ENCODE results near the gene PDE4A. TPM values are rescaled to one million over a fixed set of nuclear protein-coding genes. Genes with fewer than 3 reads are reported as not detected.

The PDE4A gene
- total RNA-seq, 2 experiments from 2014 or later: 10.6 to 11.4 TPM

- Mint-ChIP-seq H3K9me3 (no peaks in the 10 kb centered on the region), H3K27ac (peak overlapping the region; percentile 71), H3K27me3 (peaks cover 38% of the 10 kb centered on the region), H3K4me3 (peak overlapping the region; percentile 71), H3K36me3 (peaks cover 3% of the 10 kb centered on the region), H3K4me1 (peaks cover 48% of the 10 kb centered on the region)
- DNase-seq: peak; percentile 93
Measured at GRCh38 chr19:10416380-10417257, 3.7 kb upstream of the PDE4A start.

GRCh38 chr19:10417541-10418234 is 2.6 kb upstream of the PDE4A start:
- Mint-ChIP-seq H3K9me3 (no peaks in the 10 kb centered on the region), H3K27me3 (peaks cover 48% of the 10 kb centered on the region), H3K36me3 (peaks cover 3% of the 10 kb centered on the region), H3K4me3 (peak overlapping the region; percentile 70), H3K27ac (no peak overlapping the region), H3K4me1 (peaks cover 47% of the 10 kb centered on the region)
- DNase-seq: no peak

- H3K36me3 Mint-ChIP-seq: peaks cover 3% of the 10 kb centered on the region
- H3K4me1 Mint-ChIP-seq: peaks cover 46% of the 10 kb centered on the region
- H3K4me3 Mint-ChIP-seq: peak overlapping the region; percentile 70
- peak overlapping the region; percentile 12 for H3K27ac Mint-ChIP-seq
- peaks cover 51% of the 10 kb centered on the region for H3K27me3 Mint-ChIP-seq
- DNase-seq: no peak
- H3K9me3 Mint-ChIP-seq: no peaks in the 10 kb centered on the region
Measured at GRCh38 chr19:10418235-10418484, 2.2 kb upstream of the PDE4A start.

- DNase-seq: no peak
- H3K27me3 Mint-ChIP-seq: peaks cover 56% of the 10 kb centered on the region
- H3K4me3 Mint-ChIP-seq: peak overlapping the region; percentile 70
- no peaks in the 10 kb centered on the region for H3K9me3 Mint-ChIP-seq
- peak overlapping the region; percentile 12 for H3K27ac Mint-ChIP-seq
- peaks cover 49% of the 10 kb centered on the region for H3K4me1 Mint-ChIP-seq
- peaks cover 3% of the 10 kb centered on the region for H3K36me3 Mint-ChIP-seq
Measured at GRCh38 chr19:10418485-10419199, 1.7 kb upstream of the PDE4A start.

- no peaks in the 10 kb centered on the region for H3K9me3 Mint-ChIP-seq
- peaks cover 62% of the 10 kb centered on the region for H3K27me3 Mint-ChIP-seq
- H3K4me1 Mint-ChIP-seq: peaks cover 53% of the 10 kb centered on the region
- peaks cover 3% of the 10 kb centered on the region for H3K36me3 Mint-ChIP-seq
- H3K4me3 Mint-ChIP-seq: peak overlapping the region; percentile 77
- peak; percentile 72 for DNase-seq
- H3K27ac Mint-ChIP-seq: peak overlapping the region; percentile 82
Measured at GRCh38 chr19:10419200-10419645, 1.1 kb upstream of the PDE4A start.

GRCh38 chr19:10419646-10420443 is 493 bp upstream of the PDE4A start:
- H3K36me3 Mint-ChIP-seq: peaks cover 3% of the 10 kb centered on the region
- peaks cover 57% of the 10 kb centered on the region for H3K4me1 Mint-ChIP-seq
- H3K4me3 Mint-ChIP-seq: peak overlapping the region; percentile 77
- peaks cover 62% of the 10 kb centered on the region for H3K27me3 Mint-ChIP-seq
- DNase-seq: peak; percentile 69
- H3K9me3 Mint-ChIP-seq: no peaks in the 10 kb centered on the region
- H3K27ac Mint-ChIP-seq: peak overlapping the region; percentile 82

- peak overlapping the region; percentile 27 for H3K27ac Mint-ChIP-seq
- peaks cover 69% of the 10 kb centered on the region for H3K27me3 Mint-ChIP-seq
- H3K4me3 Mint-ChIP-seq: peak overlapping the region; percentile 73
- H3K36me3 Mint-ChIP-seq: peaks cover 5% of the 10 kb centered on the region
- DNase-seq: no peak
- peaks cover 64% of the 10 kb centered on the region for H3K4me1 Mint-ChIP-seq
- H3K9me3 Mint-ChIP-seq: no peaks in the 10 kb centered on the region
Measured at GRCh38 chr19:10421240-10422045, 1.1 kb downstream of the PDE4A start.

GRCh38 chr19:10422046-10422461 is 1.7 kb downstream of the PDE4A start:
- Mint-ChIP-seq H3K9me3 (no peaks in the 10 kb centered on the region), H3K4me3 (peak overlapping the region; percentile 73), H3K27me3 (peaks cover 64% of the 10 kb centered on the region), H3K27ac (no peak overlapping the region), H3K36me3 (peaks cover 5% of the 10 kb centered on the region), H3K4me1 (peaks cover 62% of the 10 kb centered on the region)
- DNase-seq: no peak

GRCh38 chr19:10422846-10423245 is 2.5 kb downstream of the PDE4A start:
- peaks cover 65% of the 10 kb centered on the region for H3K27me3 Mint-ChIP-seq
- H3K27ac Mint-ChIP-seq: no peak overlapping the region
- DNase-seq: no peak
- peaks cover 5% of the 10 kb centered on the region for H3K36me3 Mint-ChIP-seq
- H3K4me3 Mint-ChIP-seq: no peak overlapping the region
- peaks cover 66% of the 10 kb centered on the region for H3K4me1 Mint-ChIP-seq
- H3K9me3 Mint-ChIP-seq: no peaks in the 10 kb centered on the region

- peak; percentile 76 for DNase-seq
- H3K4me1 Mint-ChIP-seq: peaks cover 69% of the 10 kb centered on the region
- H3K27ac Mint-ChIP-seq: peak overlapping the region; percentile 44
- H3K27me3 Mint-ChIP-seq: peaks cover 68% of the 10 kb centered on the region
- H3K4me3 Mint-ChIP-seq: peak overlapping the region; percentile 75
- no peaks in the 10 kb centered on the region for H3K9me3 Mint-ChIP-seq
- peaks cover 8% of the 10 kb centered on the region for H3K36me3 Mint-ChIP-seq
Measured at GRCh38 chr19:10424011-10424637, 3.8 kb downstream of the PDE4A start.

GRCh38 chr19:10427169-10427568 is 6.8 kb downstream of the PDE4A start:
- DNase-seq: no peak
- H3K27ac Mint-ChIP-seq: peak overlapping the region; percentile 81
- H3K4me3 Mint-ChIP-seq: no peak overlapping the region
- H3K36me3 Mint-ChIP-seq: peaks cover 12% of the 10 kb centered on the region
- H3K9me3 Mint-ChIP-seq: no peaks in the 10 kb centered on the region
- peaks cover 72% of the 10 kb centered on the region for H3K27me3 Mint-ChIP-seq
- peaks cover 69% of the 10 kb centered on the region for H3K4me1 Mint-ChIP-seq

GRCh38 chr19:10428996-10429381 is 8.7 kb downstream of the PDE4A start:
- H3K9me3 Mint-ChIP-seq: no peaks in the 10 kb centered on the region
- peaks cover 64% of the 10 kb centered on the region for H3K4me1 Mint-ChIP-seq
- H3K4me3 Mint-ChIP-seq: no peak overlapping the region
- H3K36me3 Mint-ChIP-seq: peaks cover 12% of the 10 kb centered on the region
- peaks cover 56% of the 10 kb centered on the region for H3K27me3 Mint-ChIP-seq
- no peak for DNase-seq
- no peak overlapping the region for H3K27ac Mint-ChIP-seq

- peaks cover 50% of the 10 kb centered on the region for H3K4me1 Mint-ChIP-seq
- DNase-seq: no peak
- peaks cover 46% of the 10 kb centered on the region for H3K27me3 Mint-ChIP-seq
- peak overlapping the region; percentile 17 for H3K27ac Mint-ChIP-seq
- H3K36me3 Mint-ChIP-seq: peaks cover 9% of the 10 kb centered on the region
- peak overlapping the region; percentile 55 for H3K4me3 Mint-ChIP-seq
- H3K9me3 Mint-ChIP-seq: no peaks in the 10 kb centered on the region
Measured at GRCh38 chr19:10430505-10431253, 10.3 kb downstream of the PDE4A start.

Measured in activated naive CD8-positive, alpha-beta T cell treated with anti-CD3 and anti-CD28 coated beads for 36 hours (primary cell).